ENCODE measurements around the gene GRID1.

GRID1 gene

DNA sequence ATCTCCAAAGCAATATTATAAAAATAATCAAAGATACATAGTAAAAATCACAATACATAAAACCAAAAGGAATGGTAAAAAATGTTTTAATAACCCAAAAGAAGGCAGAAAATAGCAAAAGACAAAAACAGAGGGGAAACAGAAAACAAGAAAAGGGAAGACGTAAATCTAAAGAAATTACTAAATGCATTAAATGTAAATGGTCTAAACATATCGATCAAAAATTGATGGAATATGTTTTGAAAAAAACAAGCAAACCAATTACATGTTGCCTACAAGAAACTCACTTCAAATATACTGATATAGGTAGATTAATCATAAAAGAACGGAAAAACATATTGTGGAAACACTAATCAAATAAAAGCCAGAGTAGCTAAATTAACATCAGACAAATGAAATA, 369.1 kb downstream of the GRID1 start:
- Histone ChIP-seq H3K9me3 (ENCODE audit: control insufficient read depth, low read length) (no peaks in the 10 kb centered on the region), H3K36me3 (ENCODE audit: control insufficient read depth in 1 of 2, insufficient read depth in 2 of 2, low read depth in 1 of 2, low read length in 2 of 2) (no peaks in the 10 kb centered on the region), H3K4me3 (ENCODE audit: insufficient read depth in 1 of 2, low read depth in 1 of 2, low read length in 2 of 2) (no peak overlapping the region), H2AFZ (ENCODE audit: low read depth, low read length) (no peak overlapping the region), H3K27ac (ENCODE audit: low read length, poor library complexity, severe bottlenecking) (no peak overlapping the region), H3K79me1 (replicated peaks; ENCODE audit: low read length, poor library complexity, severe bottlenecking) (no peaks in the 10 kb centered on the region), H2BK15ac (ENCODE audit: low read depth, poor library complexity, severe bottlenecking) (no peak overlapping the region), H3K27me3 (ENCODE audit: control insufficient read depth in 1 of 2, insufficient read depth in 1 of 2, low read length in 2 of 2) (no peaks in the 10 kb centered on the region), H3K14ac (ENCODE audit: low read length in 2 of 2) (no peak overlapping the region), H3K9ac (ENCODE audit: low read length) (no peak overlapping the region), H3K4ac (ENCODE audit: low read depth in 1 of 2, low read length in 2 of 2) (no peak overlapping the region), H4K8ac (ENCODE audit: low read length) (no peak overlapping the region), H3K4me1 (ENCODE audit: control insufficient read depth, insufficient read depth, low read depth, low read length) (no peaks in the 10 kb centered on the region), H2BK12ac (ENCODE audit: low read length in 2 of 2) (no peak overlapping the region), H3K18ac (ENCODE audit: low read depth in 1 of 2, low read length in 2 of 2) (no peak overlapping the region), H2BK5ac (ENCODE audit: low read depth, low read length, poor library complexity, severe bottlenecking) (no peak overlapping the region), H3K4me2 (ENCODE audit: low read length, poor library complexity, severe bottlenecking) (no peak overlapping the region), H3K23ac (ENCODE audit: low read length in 2 of 2) (no peak overlapping the region), H4K91ac (ENCODE audit: low read length) (no peak overlapping the region), H2BK120ac (ENCODE audit: low read depth, low read length) (no peak overlapping the region), H2AK5ac (ENCODE audit: low read length, severe bottlenecking) (no peak overlapping the region)
- WGBS = no CpG with 5 or more reads among the region's 3 CpGs
- DNase-seq = no peak

DNA sequence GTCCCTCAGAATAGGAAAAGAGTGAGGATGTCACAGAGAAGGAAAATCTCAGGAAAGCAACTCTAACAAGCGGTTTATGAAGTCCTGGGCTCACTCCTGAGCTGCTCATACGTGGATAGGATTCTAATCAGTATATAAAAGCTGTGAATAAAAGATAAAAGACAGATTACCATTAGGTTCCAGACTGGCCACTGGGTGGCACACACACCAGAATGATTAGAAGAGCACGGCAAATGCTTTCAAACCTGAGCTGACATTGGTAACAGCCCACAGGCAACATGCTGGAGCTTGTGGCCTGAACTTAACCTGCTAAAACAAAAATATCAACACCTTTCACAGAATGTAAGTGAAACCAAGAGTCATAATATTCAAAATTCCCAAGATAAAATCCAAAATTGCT, 370.8 kb downstream of the GRID1 start:
- H3K79me1 ChIP-seq (replicated peaks; ENCODE audit: low read length, poor library complexity, severe bottlenecking) = no peaks in the 10 kb centered on the region
- no peaks in the 10 kb centered on the region for H3K4me1 ChIP-seq (ENCODE audit: control insufficient read depth, insufficient read depth, low read depth, low read length)
- WGBS = 39% methylated on average over 3 of the region's 3 CpGs

GRCh38 chr10:85993840-85994507, 372.6 kb downstream of the GRID1 start:
- no peak overlapping the region for H3K4me3 ChIP-seq (ENCODE audit: insufficient read depth in 1 of 2, low read depth in 1 of 2, low read length in 2 of 2)
- H2BK15ac ChIP-seq (ENCODE audit: low read depth, poor library complexity, severe bottlenecking) = no peak overlapping the region
- no peaks in the 10 kb centered on the region for H3K79me1 ChIP-seq (replicated peaks; ENCODE audit: low read length, poor library complexity, severe bottlenecking)
- no peak overlapping the region for H3K27ac ChIP-seq (ENCODE audit: low read length, poor library complexity, severe bottlenecking)
- H3K18ac ChIP-seq (ENCODE audit: low read depth in 1 of 2, low read length in 2 of 2) = no peak overlapping the region
- no peak overlapping the region for H2BK5ac ChIP-seq (ENCODE audit: low read depth, low read length, poor library complexity, severe bottlenecking)
- H2BK120ac ChIP-seq (ENCODE audit: low read depth, low read length) = no peak overlapping the region
- H3K4me1 ChIP-seq (ENCODE audit: control insufficient read depth, insufficient read depth, low read depth, low read length) = no peaks in the 10 kb centered on the region
- no peak overlapping the region for H2AFZ ChIP-seq (ENCODE audit: low read depth, low read length)
- H2AK5ac ChIP-seq (ENCODE audit: low read length, severe bottlenecking) = no peak overlapping the region
- no peak overlapping the region for H2BK12ac ChIP-seq (ENCODE audit: low read length in 2 of 2)
- H3K27me3 ChIP-seq (ENCODE audit: control insufficient read depth in 1 of 2, insufficient read depth in 1 of 2, low read length in 2 of 2) = no peaks in the 10 kb centered on the region
- no peak overlapping the region for H4K8ac ChIP-seq (ENCODE audit: low read length)
- H3K36me3 ChIP-seq (ENCODE audit: control insufficient read depth in 1 of 2, insufficient read depth in 2 of 2, low read depth in 1 of 2, low read length in 2 of 2) = no peaks in the 10 kb centered on the region
- H3K23ac ChIP-seq (ENCODE audit: low read length in 2 of 2) = no peak overlapping the region
- no peaks in the 10 kb centered on the region for H3K9me3 ChIP-seq (ENCODE audit: control insufficient read depth, low read length)
- no peak overlapping the region for H3K4ac ChIP-seq (ENCODE audit: low read depth in 1 of 2, low read length in 2 of 2)
- 52% methylated on average over 6 of the region's 6 CpGs for WGBS
- H4K91ac ChIP-seq (ENCODE audit: low read length) = no peak overlapping the region
- no peak for DNase-seq
- no peak overlapping the region for H3K9ac ChIP-seq (ENCODE audit: low read length)
- H3K14ac ChIP-seq (ENCODE audit: low read length in 2 of 2) = no peak overlapping the region
- H3K4me2 ChIP-seq (ENCODE audit: low read length, poor library complexity, severe bottlenecking) = no peak overlapping the region

More for the DNA sequence above, 370.8 kb downstream of the GRID1 start:
- no peak for DNase-seq
- H3K4ac ChIP-seq (ENCODE audit: low read depth in 1 of 2, low read length in 2 of 2) = no peak overlapping the region
- no peak overlapping the region for H3K14ac ChIP-seq (ENCODE audit: low read length in 2 of 2)
- H3K9ac ChIP-seq (ENCODE audit: low read length) = no peak overlapping the region
- H3K27ac ChIP-seq (ENCODE audit: low read length, poor library complexity, severe bottlenecking) = no peak overlapping the region
- no peak overlapping the region for H2BK120ac ChIP-seq (ENCODE audit: low read depth, low read length)
- H3K9me3 ChIP-seq (ENCODE audit: control insufficient read depth, low read length) = no peaks in the 10 kb centered on the region
- no peak overlapping the region for H3K4me2 ChIP-seq (ENCODE audit: low read length, poor library complexity, severe bottlenecking)
- no peaks in the 10 kb centered on the region for H3K27me3 ChIP-seq (ENCODE audit: control insufficient read depth in 1 of 2, insufficient read depth in 1 of 2, low read length in 2 of 2)
- H2BK5ac ChIP-seq (ENCODE audit: low read depth, low read length, poor library complexity, severe bottlenecking) = no peak overlapping the region
- no peak overlapping the region for H2AK5ac ChIP-seq (ENCODE audit: low read length, severe bottlenecking)
- no peak overlapping the region for H3K18ac ChIP-seq (ENCODE audit: low read depth in 1 of 2, low read length in 2 of 2)
- no peak overlapping the region for H4K91ac ChIP-seq (ENCODE audit: low read length)
- no peak overlapping the region for H4K8ac ChIP-seq (ENCODE audit: low read length)
- H2BK12ac ChIP-seq (ENCODE audit: low read length in 2 of 2) = no peak overlapping the region
- H2BK15ac ChIP-seq (ENCODE audit: low read depth, poor library complexity, severe bottlenecking) = no peak overlapping the region
- H3K4me3 ChIP-seq (ENCODE audit: insufficient read depth in 1 of 2, low read depth in 1 of 2, low read length in 2 of 2) = no peak overlapping the region
- no peaks in the 10 kb centered on the region for H3K36me3 ChIP-seq (ENCODE audit: control insufficient read depth in 1 of 2, insufficient read depth in 2 of 2, low read depth in 1 of 2, low read length in 2 of 2)
- no peak overlapping the region for H2AFZ ChIP-seq (ENCODE audit: low read depth, low read length)
- no peak overlapping the region for H3K23ac ChIP-seq (ENCODE audit: low read length in 2 of 2)

DNA sequence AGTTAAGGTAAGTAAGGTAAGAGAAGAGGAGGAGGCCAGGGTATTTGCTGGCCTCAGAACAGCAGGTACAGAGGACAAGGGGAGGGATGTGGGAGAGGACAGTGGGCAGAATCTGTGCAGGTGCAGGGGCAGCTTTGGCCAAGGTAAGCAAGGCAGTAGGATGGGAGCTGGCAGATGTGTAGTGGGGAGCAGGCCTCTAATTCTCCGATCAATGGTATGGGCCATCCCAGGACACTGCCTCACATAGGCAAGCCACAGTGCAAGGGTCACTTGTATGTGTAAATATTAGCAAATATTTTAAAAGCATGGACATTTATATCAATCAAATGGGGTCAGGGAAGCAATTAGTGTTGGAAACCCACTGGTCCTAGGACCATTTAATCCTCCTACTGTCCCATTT, 373.5 kb downstream of the GRID1 start:
- Histone ChIP-seq H3K4me2 (ENCODE audit: low read length, poor library complexity, severe bottlenecking) (no peak overlapping the region), H3K9ac (ENCODE audit: low read length) (no peak overlapping the region), H2AFZ (ENCODE audit: low read depth, low read length) (no peak overlapping the region), H3K9me3 (ENCODE audit: control insufficient read depth, low read length) (no peaks in the 10 kb centered on the region), H3K23ac (ENCODE audit: low read length in 2 of 2) (no peak overlapping the region), H3K4me3 (ENCODE audit: insufficient read depth in 1 of 2, low read depth in 1 of 2, low read length in 2 of 2) (no peak overlapping the region), H4K8ac (ENCODE audit: low read length) (no peak overlapping the region), H3K4ac (ENCODE audit: low read depth in 1 of 2, low read length in 2 of 2) (no peak overlapping the region), H2BK12ac (ENCODE audit: low read length in 2 of 2) (no peak overlapping the region), H2BK120ac (ENCODE audit: low read depth, low read length) (no peak overlapping the region), H3K18ac (ENCODE audit: low read depth in 1 of 2, low read length in 2 of 2) (no peak overlapping the region), H2BK15ac (ENCODE audit: low read depth, poor library complexity, severe bottlenecking) (no peak overlapping the region), H3K27me3 (ENCODE audit: control insufficient read depth in 1 of 2, insufficient read depth in 1 of 2, low read length in 2 of 2) (no peaks in the 10 kb centered on the region), H4K91ac (ENCODE audit: low read length) (no peak overlapping the region), H2AK5ac (ENCODE audit: low read length, severe bottlenecking) (no peak overlapping the region), H2BK5ac (ENCODE audit: low read depth, low read length, poor library complexity, severe bottlenecking) (no peak overlapping the region), H3K36me3 (ENCODE audit: control insufficient read depth in 1 of 2, insufficient read depth in 2 of 2, low read depth in 1 of 2, low read length in 2 of 2) (no peaks in the 10 kb centered on the region), H3K79me1 (replicated peaks; ENCODE audit: low read length, poor library complexity, severe bottlenecking) (no peaks in the 10 kb centered on the region), H3K4me1 (ENCODE audit: control insufficient read depth, insufficient read depth, low read depth, low read length) (no peaks in the 10 kb centered on the region), H3K14ac (ENCODE audit: low read length in 2 of 2) (no peak overlapping the region), H3K27ac (ENCODE audit: low read length, poor library complexity, severe bottlenecking) (no peak overlapping the region)
- no peak for DNase-seq
- WGBS = no CpG with 5 or more reads among the region's 1 CpG

Data from mesenchymal stem cell (in vitro differentiated cells and primary cell).